Breast epithelium (tissue), 4 donors: ENCODE measurements around the gene SEC24C. TPM values are rescaled to one million over a fixed set of nuclear protein-coding genes. Genes with fewer than 3 reads are reported as not detected.

Source experiments
- DNase-seq, 2 donors: peaks; one replicate each; pipeline ENCODE4 v3.0.0-alpha.2; 2019; ENCODE audit warnings: low spot score in 2 of 2
- H3K27ac ChIP-seq, 2 donors: fragments of 200-600 bp; sonication (generic) in 1 of 2; one replicate each; pipeline ENCODE4 v1.5.1; 2016 to 2019; ENCODE audit warnings: mild to moderate bottlenecking in 1 of 2
- H3K27me3 ChIP-seq, 2 donors: fragments of 200-600 bp; sonication (generic) in 1 of 2; one replicate each; pipeline versions ENCODE4 v1.5.1 to v1.6.0; 2017 to 2019; ENCODE audit warnings: control low read depth in 1 of 2, mild to moderate bottlenecking in 1 of 2
- H3K36me3 ChIP-seq: fragments of 200-600 bp; one replicate; pipeline ENCODE4 v1.5.1; 2019
- H3K4me1 ChIP-seq, 2 donors: fragments of 200-600 bp; sonication (generic); one replicate each; pipeline ENCODE4 v1.5.1; 2016 to 2019; ENCODE audit warnings: control low read depth in 1 of 2
- H3K4me3 ChIP-seq, 3 donors: fragments of 200-600 bp; sonication (generic); 1 replicate in 2 of 3; 2 replicates in 1 of 3; pipeline ENCODE4 v1.5.1; 2016 to 2019; ENCODE audit warnings: mild to moderate bottlenecking in 3 of 3, moderate library complexity in 2 of 3
- H3K9me3 ChIP-seq, 2 donors: fragments of 200-600 bp; sonication (generic) in 1 of 2; one replicate each; pipeline ENCODE4 v1.5.1; 2016 to 2019; ENCODE audit warnings: control low read depth in 1 of 2
- POLR2A ChIP-seq: fragments of 450-650 bp; IDR thresholded peaks from one replicate; pipeline ENCODE4 v1.6.1; 2016; ENCODE audit warnings: antibody characterized with exemption, mild to moderate bottlenecking, moderate library complexity
- POLR2AphosphoS5 ChIP-seq, 3 donors: sonication (generic); formaldehyde crosslinking; IDR thresholded peaks; one replicate each; pipeline ENCODE4 v1.6.1; 2017; ENCODE audit warnings: antibody characterized with exemption in 3 of 3
- intact Hi-C: fragments of 100-400 bp; cut with DNase I; formaldehyde crosslinking; loops from one replicate; pipeline ENCODE4 v1.15.1; 2023; ENCODE audit warnings: low total_unique reads
- total RNA-seq, 3 donors: library from RNA; depleted of rRNA; stranded (reverse); fragments of >200 nt; gene quantifications; one replicate each; pipeline ENCODE4 v1.1.0, GENCODE V29; 2016
- TF ChIP-seq, protein P1 (sequence below), 3 donors: fragments of 450-650 bp; IDR thresholded peaks; one replicate each; pipeline ENCODE4 v1.5.1; 2016 to 2017; ENCODE audit warnings: antibody characterized with exemption in 3 of 3, mild to moderate bottlenecking in 3 of 3, moderate library complexity in 3 of 3

The SEC24C gene
- total RNA-seq, 3 donors from 2014 or later, result 33.9 to 57.7 (median 50.1) TPM

- Histone ChIP-seq H3K4me3 (no peak overlapping the region), H3K27ac (peak overlapping the region; percentile 82 to 84), H3K9me3 (no peaks in the 10 kb centered on the region), H3K4me1 (peaks cover 0 to 12% of the 10 kb centered on the region in 2 donors), H3K36me3 (no peaks in the 10 kb centered on the region), H3K27me3 (no peaks in the 10 kb centered on the region)
- intact Hi-C loops, result no loop called here
- DNase-seq, result no peak
- TF ChIP-seq POLR2AphosphoS5 (IDR thresholded peaks at IDR 0.05), result no peak
Measured at GRCh38 chr10:73814896-73815718, 70.9 kb downstream of the SEC24C start.

DNA sequence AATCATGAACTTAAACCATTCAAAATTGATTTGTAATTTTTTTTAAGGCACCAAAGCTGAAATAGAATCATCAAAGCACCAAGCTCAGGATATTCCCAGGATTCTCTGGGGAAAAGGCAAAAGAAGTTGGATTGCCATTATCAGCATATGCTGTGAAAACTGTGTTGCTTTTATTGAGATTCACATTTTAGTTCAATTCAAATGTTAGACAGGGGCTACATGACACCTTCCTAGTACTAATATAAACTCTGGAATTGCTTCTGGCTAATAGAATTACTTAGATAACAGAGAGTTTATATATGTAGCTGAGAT is 71.5 kb downstream of the SEC24C start:
- peak overlapping the region; percentile 82 to 84 for H3K27ac ChIP-seq
- no peaks in the 10 kb centered on the region for H3K36me3 ChIP-seq

GRCh38 chr10:73816917-73817729 is 73.0 kb downstream of the SEC24C start:
- H3K4me3 ChIP-seq, result no peak overlapping the region
- H3K4me1 ChIP-seq, result peaks cover 0 to 12% of the 10 kb centered on the region in 2 donors
- peak overlapping the region; percentile 73 to 82 for H3K27ac ChIP-seq
- no peak for DNase-seq
- H3K36me3 ChIP-seq, result no peaks in the 10 kb centered on the region
- no peak for TF ChIP-seq POLR2AphosphoS5 (IDR thresholded peaks at IDR 0.05)
- no peak for TF ChIP-seq POLR2A
- TF ChIP-seq, protein P1, sequence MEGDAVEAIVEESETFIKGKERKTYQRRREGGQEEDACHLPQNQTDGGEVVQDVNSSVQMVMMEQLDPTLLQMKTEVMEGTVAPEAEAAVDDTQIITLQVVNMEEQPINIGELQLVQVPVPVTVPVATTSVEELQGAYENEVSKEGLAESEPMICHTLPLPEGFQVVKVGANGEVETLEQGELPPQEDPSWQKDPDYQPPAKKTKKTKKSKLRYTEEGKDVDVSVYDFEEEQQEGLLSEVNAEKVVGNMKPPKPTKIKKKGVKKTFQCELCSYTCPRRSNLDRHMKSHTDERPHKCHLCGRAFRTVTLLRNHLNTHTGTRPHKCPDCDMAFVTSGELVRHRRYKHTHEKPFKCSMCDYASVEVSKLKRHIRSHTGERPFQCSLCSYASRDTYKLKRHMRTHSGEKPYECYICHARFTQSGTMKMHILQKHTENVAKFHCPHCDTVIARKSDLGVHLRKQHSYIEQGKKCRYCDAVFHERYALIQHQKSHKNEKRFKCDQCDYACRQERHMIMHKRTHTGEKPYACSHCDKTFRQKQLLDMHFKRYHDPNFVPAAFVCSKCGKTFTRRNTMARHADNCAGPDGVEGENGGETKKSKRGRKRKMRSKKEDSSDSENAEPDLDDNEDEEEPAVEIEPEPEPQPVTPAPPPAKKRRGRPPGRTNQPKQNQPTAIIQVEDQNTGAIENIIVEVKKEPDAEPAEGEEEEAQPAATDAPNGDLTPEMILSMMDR (IDR thresholded peaks at IDR 0.05), result no peak
- intact Hi-C loops, result no loop called here
- no peaks in the 10 kb centered on the region for H3K9me3 ChIP-seq
- H3K27me3 ChIP-seq, result no peaks in the 10 kb centered on the region

More for the DNA sequence above, 71.5 kb downstream of the SEC24C start:
- Histone ChIP-seq H3K4me3 (no peak overlapping the region), H3K4me1 (peaks cover 0 to 12% of the 10 kb centered on the region in 2 donors), H3K9me3 (no peaks in the 10 kb centered on the region), H3K27me3 (no peaks in the 10 kb centered on the region)
- no peak for DNase-seq
- TF ChIP-seq, protein P1 (IDR thresholded peaks at IDR 0.05), result no peak
- no peak for TF ChIP-seq POLR2A
- intact Hi-C loops, result no loop called here

DNA sequence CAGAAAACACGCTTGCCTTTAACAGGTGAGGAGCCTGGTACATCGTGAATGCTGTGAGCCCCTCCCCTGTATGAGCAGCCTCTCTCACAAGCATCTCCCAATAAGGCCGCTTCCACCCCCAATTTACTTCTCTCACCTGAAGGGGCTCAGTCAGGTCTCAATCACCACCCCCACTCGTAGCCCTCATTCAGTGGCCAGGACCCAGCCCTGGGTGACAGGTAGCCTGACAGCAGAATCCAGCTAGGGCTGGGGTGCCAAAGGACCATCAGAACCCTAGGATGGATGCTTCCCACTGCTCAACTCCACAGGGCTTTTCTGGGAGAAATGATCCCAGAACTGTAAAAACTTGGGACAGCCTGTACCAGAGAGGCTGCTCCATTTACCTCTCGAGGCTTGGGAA is 73.7 kb downstream of the SEC24C start:
- no peak for TF ChIP-seq POLR2AphosphoS5 (IDR thresholded peaks at IDR 0.05)
- no peak for DNase-seq
- H3K27ac ChIP-seq, result peak overlapping the region; percentile 82 to 86
- no peak overlapping the region for H3K4me3 ChIP-seq
- H3K36me3 ChIP-seq, result no peaks in the 10 kb centered on the region
- peaks cover 0 to 12% of the 10 kb centered on the region in 2 donors for H3K4me1 ChIP-seq
- no peaks in the 10 kb centered on the region for H3K27me3 ChIP-seq
- no peaks in the 10 kb centered on the region for H3K9me3 ChIP-seq
- intact Hi-C loops, result no loop called here

- H3K4me1 ChIP-seq, result peaks cover 0 to 12% of the 10 kb centered on the region in 2 donors
- H3K27me3 ChIP-seq, result no peaks in the 10 kb centered on the region
- no peaks in the 10 kb centered on the region for H3K36me3 ChIP-seq
- intact Hi-C loops, result no loop called here
- H3K9me3 ChIP-seq, result no peaks in the 10 kb centered on the region
- DNase-seq, result no peak
- no peak overlapping the region for H3K4me3 ChIP-seq
- TF ChIP-seq, protein P1 (IDR thresholded peaks at IDR 0.05), result no peak
- TF ChIP-seq POLR2AphosphoS5 (IDR thresholded peaks at IDR 0.05) (no peak), POLR2A (no peak)
- H3K27ac ChIP-seq, result peak overlapping the region; percentile 82 to 86
Measured at GRCh38 chr10:73818402-73818801, 74.2 kb downstream of the SEC24C start.

GRCh38 chr10:73819081-73819480 is 74.9 kb downstream of the SEC24C start:
- H3K4me1 ChIP-seq, result peaks cover 0 to 12% of the 10 kb centered on the region in 2 donors
- intact Hi-C loops, result no loop called here
- TF ChIP-seq, protein P1 (IDR thresholded peaks at IDR 0.05), result no peak
- TF ChIP-seq POLR2A (no peak), POLR2AphosphoS5 (IDR thresholded peaks at IDR 0.05) (no peak)
- no peak for DNase-seq
- peak overlapping the region; percentile 82 to 86 for H3K27ac ChIP-seq
- peak overlapping the region in 1 of 3 donors; percentile 3 for H3K4me3 ChIP-seq
- H3K36me3 ChIP-seq, result no peaks in the 10 kb centered on the region
- H3K9me3 ChIP-seq, result no peaks in the 10 kb centered on the region
- H3K27me3 ChIP-seq, result no peaks in the 10 kb centered on the region
